ENCODE results near the gene STPG2. TPM values are rescaled to one million over a fixed set of nuclear protein-coding genes. Genes with fewer than 3 reads are reported as not detected.

STPG2 gene
- total and polyA plus RNA-seq, 2 of the 4 experiments (the other 2 are of a cell fraction), result not detected

DNA sequence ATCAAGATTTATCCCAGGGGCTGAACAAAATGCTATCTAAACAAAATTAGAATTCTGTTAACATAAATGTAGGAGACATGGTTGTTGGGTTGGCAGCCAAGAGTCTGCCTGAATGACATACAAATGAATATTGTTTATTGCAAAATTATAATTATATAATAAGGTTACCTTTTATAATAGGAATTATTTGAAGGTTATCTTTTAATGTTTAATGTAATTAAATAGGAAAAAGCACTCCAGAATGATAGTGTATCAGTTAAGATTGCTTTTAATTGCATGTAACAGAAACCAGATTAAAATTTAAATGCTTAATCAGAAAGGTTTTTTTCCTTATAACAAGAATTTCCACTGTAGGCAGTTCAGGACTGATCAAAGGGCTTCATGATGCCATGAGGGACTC is 42.0 kb upstream of the STPG2 start:
- no peak overlapping the region for H4K8ac ChIP-seq (ENCODE audit: low read depth in 2 of 2, low read length in 2 of 2)
- H3K23ac ChIP-seq (ENCODE audit: low read depth, low read length), result no peak overlapping the region
- H3K9ac ChIP-seq (ENCODE audit: low read depth, low read length), result no peak overlapping the region
- intact Hi-C loops (cut with micrococcal nuclease) (loop anchor here (5.0 kb wide), 1 partner anchor 47 kb away; no protein-coding TSS in a partner anchor), dilution Hi-C loops (cut with HindIII; ENCODE audit: low sequenced_read_pairs, unreplicated experiment) (no loop called here), in situ Hi-C loops (cut with MboI; ENCODE audit: low sequenced_read_pairs) (no loop called here)
- DNase-seq (no peak), ATAC-seq (ENCODE audit: low read depth) (no peak)
- H2BK120ac ChIP-seq (ENCODE audit: low read depth, low read length), result no peak overlapping the region
- no peak overlapping the region for H3K18ac ChIP-seq (ENCODE audit: low read depth, low read length)
- no peak overlapping the region for H2BK5ac ChIP-seq (ENCODE audit: low read depth, low read length, poor library complexity, severe bottlenecking)
- H3K36me3 ChIP-seq (ENCODE audit: control insufficient read depth, insufficient read depth, low read length), result no peaks in the 10 kb centered on the region
- no peak overlapping the region for H3K56ac ChIP-seq (ENCODE audit: extremely low read depth, insufficient read depth, low read length)
- no peak overlapping the region for H4K5ac ChIP-seq (ENCODE audit: low read depth, low read length)
- ChIA-PET POLR2A (ENCODE audit: unreplicated experiment) (no interaction called here), CTCF (no interaction called here)
- no peak overlapping the region for H3K4me3 ChIP-seq (ENCODE audit: insufficient read depth, low read depth, low read length)
- H2AK5ac ChIP-seq (ENCODE audit: low read depth, low read length), result no peak overlapping the region
- H2BK15ac ChIP-seq (ENCODE audit: low read depth, low read length), result no peak overlapping the region
- BruUV-seq (replicated peaks), result no TSS peak
- H4K20me1 ChIP-seq (ENCODE audit: insufficient read depth, low read length), result no peaks in the 10 kb centered on the region
- no peak overlapping the region for H3K4me2 ChIP-seq (ENCODE audit: low read depth, low read length)
- no peaks in the 10 kb centered on the region for H3K27me3 ChIP-seq (ENCODE audit: control insufficient read depth, insufficient read depth, low read length)
- no peak overlapping the region for H3K14ac ChIP-seq (replicated peaks; ENCODE audit: low read depth, low read length)
- H3K4ac ChIP-seq (ENCODE audit: low read depth, low read length), result no peak overlapping the region
- H3K4me1 ChIP-seq (ENCODE audit: control insufficient read depth, insufficient read depth, low read length), result no peaks in the 10 kb centered on the region
- H2AK9ac ChIP-seq (replicated peaks; ENCODE audit: low read depth, low read length, poor library complexity), result no peak overlapping the region
- no peak overlapping the region for H3K27ac ChIP-seq (ENCODE audit: insufficient read depth, low read length)
- no peak overlapping the region for H4K91ac ChIP-seq (ENCODE audit: insufficient read depth, low read depth, low read length)
- no peak for TF ChIP-seq POLR2A (IDR thresholded peaks at IDR 0.05; ENCODE audit: low read depth, low read length)
- no peak for TF ChIP-seq SMC3 (IDR thresholded peaks at IDR 0.05; ENCODE audit: low read depth, low read length)
- TF ChIP-seq BHLHE40 (IDR thresholded peaks at IDR 0.05; ENCODE audit: low read depth, low read length), result no peak
- TF ChIP-seq CEBPB (IDR thresholded peaks at IDR 0.05; ENCODE audit: low read depth, low read length), result no peak
- no peak for TF ChIP-seq RCOR1 (IDR thresholded peaks at IDR 0.05; ENCODE audit: insufficient replicate concordance, low read length)
- no peak for TF ChIP-seq MAZ (IDR thresholded peaks at IDR 0.05; ENCODE audit: borderline replicate concordance, low read depth, low read length)
- TF ChIP-seq FOS (IDR thresholded peaks at IDR 0.05; ENCODE audit: low read depth, low read length), result no peak
- no peak for TF ChIP-seq NFE2L2 (IDR thresholded peaks at IDR 0.05; ENCODE audit: low read depth, low read length)
- no peak overlapping the region for H2AFZ ChIP-seq (replicated peaks; ENCODE audit: low read length, poor library complexity)
- H3K9me1 ChIP-seq (ENCODE audit: insufficient read depth, low read length), result no peaks in the 10 kb centered on the region
- H2BK20ac ChIP-seq (ENCODE audit: low read depth, low read length), result no peak overlapping the region
- H3K79me1 ChIP-seq (ENCODE audit: low read depth in 1 of 2, low read length in 2 of 2), result no peaks in the 10 kb centered on the region
- no peaks in the 10 kb centered on the region for H3K9me3 ChIP-seq (ENCODE audit: control insufficient read depth, insufficient read depth, low read length)
